ENCODE measurements around the gene GXYLT2. TPM values are rescaled to one million over a fixed set of nuclear protein-coding genes. Genes with fewer than 3 reads are reported as not detected.

GXYLT2 gene
- total and polyA plus RNA-seq, 4 experiments from 2014 or later, result not detected

DNA sequence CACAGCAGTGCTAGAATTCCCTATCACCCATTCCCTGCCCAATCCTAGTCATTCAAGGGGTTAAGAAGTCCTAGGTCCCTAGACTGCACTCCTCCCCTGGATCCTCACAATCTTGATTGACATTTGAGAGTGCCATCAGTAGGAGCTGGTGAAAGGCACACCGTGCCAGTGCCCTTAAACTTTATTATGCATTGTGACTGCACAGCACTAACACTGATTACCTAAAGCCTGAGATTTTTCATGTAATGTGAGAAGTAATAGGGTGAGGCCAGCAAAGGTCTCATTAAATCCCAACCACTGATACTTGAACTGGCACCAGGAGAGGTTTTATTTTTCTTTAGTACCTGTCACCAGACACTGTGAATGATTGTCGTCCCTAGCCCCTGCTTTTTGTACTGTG is 16.3 kb downstream of the GXYLT2 start:
- ChIA-PET CTCF (ENCODE audit: partially characterized antibody) (no interaction called here), POLR2A (ENCODE audit: partially characterized antibody) (no interaction called here)
- peaks cover 5 to 14% of the 10 kb centered on the region in 2 donors for H3K27me3 Mint-ChIP-seq
- intact Hi-C loops (cut with micrococcal nuclease), result no loop called here
- H3K9me3 Mint-ChIP-seq, result peaks cover 0 to 3% (median 0%) of the 10 kb centered on the region in 8 donors
- no peak overlapping the region for H3K27ac Mint-ChIP-seq
- H3K4me1 ChIP-seq (ENCODE audit: insufficient read depth, low read length), result no peaks in the 10 kb centered on the region
- H3K4me1 Mint-ChIP-seq, result no peaks in the 10 kb centered on the region
- no peak overlapping the region for H3K27ac ChIP-seq (ENCODE audit: low read depth, low read length)
- no peaks in the 10 kb centered on the region for H3K36me3 Mint-ChIP-seq
- H3K4me3 ChIP-seq (ENCODE audit: low read length in 2 of 2), result no peak overlapping the region
- no peaks in the 10 kb centered on the region for H3K36me3 ChIP-seq (ENCODE audit: insufficient read depth, low read length)
- H3K4me3 Mint-ChIP-seq, result no peak overlapping the region
- no peaks in the 10 kb centered on the region for H3K27me3 ChIP-seq (ENCODE audit: insufficient read depth, low read length)
- no peaks in the 10 kb centered on the region for H3K9me3 ChIP-seq (ENCODE audit: control insufficient read depth in 1 of 2, low read length in 2 of 2)
- no peak for DNase-seq

DNA sequence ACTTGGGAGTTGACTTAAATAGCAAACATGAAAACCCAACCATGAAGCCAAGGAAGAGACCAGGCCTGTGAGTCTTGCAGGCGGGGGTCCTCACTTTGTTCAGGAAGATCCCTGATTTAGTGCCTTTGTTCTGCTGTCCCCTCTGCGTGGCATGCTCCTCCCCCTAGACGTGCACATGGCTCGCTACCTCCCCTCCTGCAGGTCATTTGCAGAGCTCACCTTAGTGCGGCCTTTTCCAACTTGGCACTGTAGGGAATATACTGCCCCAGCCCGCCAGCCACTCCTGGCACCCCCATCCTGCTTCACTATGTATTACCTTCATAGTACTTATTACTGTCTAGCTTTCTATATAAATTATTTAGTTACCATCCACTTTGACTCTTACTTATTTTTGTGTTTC is 18.3 kb downstream of the GXYLT2 start:
- intact Hi-C loops (cut with micrococcal nuclease), result no loop called here
- Histone ChIP-seq H3K36me3 (ENCODE audit: insufficient read depth, low read length) (no peaks in the 10 kb centered on the region), H3K9me3 (ENCODE audit: control insufficient read depth in 1 of 2, low read length in 2 of 2) (no peaks in the 10 kb centered on the region), H3K4me1 (ENCODE audit: insufficient read depth, low read length) (no peaks in the 10 kb centered on the region), H3K4me3 (ENCODE audit: low read length in 2 of 2) (no peak overlapping the region), H3K27ac (ENCODE audit: low read depth, low read length) (no peak overlapping the region), H3K27me3 (ENCODE audit: insufficient read depth, low read length) (no peaks in the 10 kb centered on the region)
- Mint-ChIP-seq H3K27ac (no peak overlapping the region), H3K9me3 (peaks cover 0 to 3% (median 0%) of the 10 kb centered on the region in 8 donors), H3K27me3 (peaks cover 4 to 15% of the 10 kb centered on the region in 2 donors), H3K36me3 (no peaks in the 10 kb centered on the region), H3K4me3 (no peak overlapping the region), H3K4me1 (no peaks in the 10 kb centered on the region)
- CTCF ChIA-PET (ENCODE audit: partially characterized antibody), result no interaction called here
- no peak for DNase-seq
- POLR2A ChIA-PET (ENCODE audit: partially characterized antibody), result no interaction called here

DNA sequence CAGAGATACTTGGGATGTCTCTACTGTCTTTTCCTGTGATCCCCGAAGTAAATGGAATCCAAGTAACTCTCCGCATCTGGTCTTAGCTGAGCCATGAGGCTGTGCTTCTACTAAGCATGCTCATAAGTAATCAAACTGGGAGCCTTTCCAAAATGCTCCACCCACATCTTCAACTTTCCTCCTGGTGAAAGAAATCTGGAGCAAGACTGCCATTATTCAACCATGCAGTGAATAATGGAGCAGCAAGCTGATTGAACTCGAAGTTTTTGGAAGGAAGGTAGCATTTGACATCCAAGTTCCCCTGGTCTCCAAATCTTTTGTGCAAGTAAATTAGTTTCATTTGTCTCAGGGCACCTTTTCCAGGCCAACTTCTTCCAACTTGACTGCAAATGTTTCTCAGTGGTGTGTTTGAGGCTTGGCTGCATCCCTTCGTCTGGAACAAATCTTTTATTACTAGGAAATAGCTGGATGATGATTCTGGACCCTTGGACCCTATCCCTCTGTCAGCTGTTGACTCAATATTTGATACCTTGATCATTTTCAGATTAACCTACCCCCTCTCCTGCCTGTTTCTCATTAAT is 19.4 kb downstream of the GXYLT2 start:
- ChIA-PET CTCF (ENCODE audit: partially characterized antibody) (no interaction called here), POLR2A (ENCODE audit: partially characterized antibody) (no interaction called here)
- Mint-ChIP-seq H3K36me3 (no peaks in the 10 kb centered on the region), H3K9me3 (no peaks in the 10 kb centered on the region), H3K4me3 (no peak overlapping the region), H3K4me1 (no peaks in the 10 kb centered on the region), H3K27me3 (peaks cover 1 to 13% of the 10 kb centered on the region in 2 donors), H3K27ac (no peak overlapping the region)
- Histone ChIP-seq H3K4me1 (ENCODE audit: insufficient read depth, low read length) (no peaks in the 10 kb centered on the region), H3K4me3 (ENCODE audit: low read length in 2 of 2) (no peak overlapping the region), H3K36me3 (ENCODE audit: insufficient read depth, low read length) (no peaks in the 10 kb centered on the region), H3K27ac (ENCODE audit: low read depth, low read length) (no peak overlapping the region), H3K9me3 (ENCODE audit: control insufficient read depth in 1 of 2, low read length in 2 of 2) (no peaks in the 10 kb centered on the region), H3K27me3 (ENCODE audit: insufficient read depth, low read length) (no peaks in the 10 kb centered on the region)
- no peak for DNase-seq
- intact Hi-C loops (cut with micrococcal nuclease), result no loop called here

DNA sequence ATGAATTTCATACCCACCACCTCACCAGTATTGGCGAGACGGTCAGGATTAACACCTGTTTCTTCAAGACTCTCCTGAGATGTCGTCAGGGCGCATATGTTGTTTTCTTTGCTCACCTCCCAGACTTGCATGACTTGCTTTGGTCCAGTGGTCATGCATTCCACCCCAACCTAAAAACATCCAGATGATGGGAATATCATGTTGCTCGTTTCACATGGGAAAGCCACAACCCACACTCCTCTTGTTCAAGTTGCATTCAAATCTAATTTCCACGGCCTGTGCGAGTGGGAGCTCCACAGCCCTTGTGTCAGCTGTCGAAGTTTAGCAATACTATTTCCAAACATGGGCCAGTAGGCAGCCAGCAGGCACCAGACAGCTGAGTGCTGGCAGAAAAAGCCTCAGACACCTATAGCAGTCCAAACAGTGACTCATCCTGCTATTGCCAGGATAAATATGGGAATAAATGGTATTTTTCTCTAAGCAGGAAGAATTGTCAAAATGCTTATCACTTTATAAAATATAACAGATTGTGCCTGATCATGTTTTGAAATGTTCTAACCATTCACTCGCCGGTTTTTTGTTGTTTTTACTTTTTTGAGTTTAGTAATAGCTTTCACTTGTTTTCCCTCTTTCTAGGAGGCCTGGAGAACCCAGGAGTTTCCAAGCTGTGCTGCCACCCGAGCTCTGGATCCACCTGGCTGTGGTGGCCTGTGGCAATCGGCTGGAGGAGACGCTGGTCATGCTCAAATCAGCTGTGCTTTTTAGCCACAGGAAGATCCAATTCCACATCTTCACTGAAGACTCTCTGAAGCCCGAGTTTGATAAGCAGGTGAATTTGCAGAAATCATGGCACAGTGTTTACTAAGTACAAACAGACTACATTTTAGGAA is 20.1 kb downstream of the GXYLT2 start:
- no peak overlapping the region for H3K27ac Mint-ChIP-seq
- CTCF ChIA-PET (ENCODE audit: partially characterized antibody), result no interaction called here
- H3K36me3 Mint-ChIP-seq, result no peaks in the 10 kb centered on the region
- POLR2A ChIA-PET (ENCODE audit: partially characterized antibody), result no interaction called here
- H3K27me3 Mint-ChIP-seq, result peaks cover 0 to 13% of the 10 kb centered on the region in 2 donors
- no peaks in the 10 kb centered on the region for H3K4me1 Mint-ChIP-seq
- no peaks in the 10 kb centered on the region for H3K9me3 ChIP-seq (ENCODE audit: control insufficient read depth in 1 of 2, low read length in 2 of 2)
- intact Hi-C loops (cut with micrococcal nuclease), result no loop called here
- H3K4me1 ChIP-seq (ENCODE audit: insufficient read depth, low read length), result no peaks in the 10 kb centered on the region
- no peak overlapping the region for H3K27ac ChIP-seq (ENCODE audit: low read depth, low read length)
- no peak overlapping the region for H3K4me3 Mint-ChIP-seq
- H3K9me3 Mint-ChIP-seq, result no peaks in the 10 kb centered on the region
- no peak overlapping the region for H3K4me3 ChIP-seq (ENCODE audit: low read length in 2 of 2)
- no peak for DNase-seq
- no peaks in the 10 kb centered on the region for H3K27me3 ChIP-seq (ENCODE audit: insufficient read depth, low read length)
- H3K36me3 ChIP-seq (ENCODE audit: insufficient read depth, low read length), result no peaks in the 10 kb centered on the region

DNA sequence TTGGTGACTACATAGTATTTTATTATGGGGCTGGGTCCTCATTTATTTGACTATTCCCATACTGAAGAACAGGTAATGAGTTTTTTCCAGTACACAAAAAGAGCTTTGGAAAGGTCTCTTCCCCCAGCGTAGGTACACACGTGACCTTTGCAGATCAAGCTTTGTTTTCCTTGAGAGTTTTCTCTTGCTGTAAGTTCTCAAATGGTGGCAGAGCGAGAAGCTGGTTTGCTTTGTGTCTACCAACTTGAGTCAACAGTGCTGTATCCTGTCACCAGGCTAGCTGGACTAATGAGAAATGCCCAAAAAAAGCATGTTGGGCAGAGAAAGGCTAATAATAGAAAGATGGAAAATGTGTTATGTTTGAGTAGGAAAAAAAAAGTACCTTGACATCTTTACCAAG is 21.7 kb downstream of the GXYLT2 start:
- CTCF ChIA-PET (ENCODE audit: partially characterized antibody), result no interaction called here

DNA sequence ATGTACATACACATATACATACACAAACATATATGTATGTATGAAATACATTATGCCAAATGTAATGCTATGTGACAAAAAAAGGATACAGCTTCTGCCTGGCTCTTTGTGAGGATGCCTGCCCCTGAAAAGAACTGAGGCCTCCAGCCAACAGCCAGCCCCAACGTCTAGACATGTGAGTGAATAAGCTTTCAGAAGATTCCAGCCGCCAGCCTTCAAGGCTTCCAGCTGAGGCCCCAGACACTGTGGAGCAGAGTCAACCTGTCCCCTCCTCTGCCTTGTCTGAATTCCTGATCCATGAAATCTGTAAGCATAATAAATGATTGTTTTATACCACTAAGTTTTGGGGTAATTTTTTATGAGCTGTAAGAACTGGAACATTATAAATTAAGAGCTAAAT is 24.7 kb downstream of the GXYLT2 start:
- Mint-ChIP-seq H3K27me3 (peaks cover 1 to 9% of the 10 kb centered on the region in 2 donors), H3K4me1 (no peaks in the 10 kb centered on the region)
- intact Hi-C loops (cut with micrococcal nuclease), result no loop called here

More for the DNA sequence above, 21.7 kb downstream of the GXYLT2 start:
- Mint-ChIP-seq H3K36me3 (no peaks in the 10 kb centered on the region), H3K4me3 (no peak overlapping the region), H3K27me3 (peaks cover 0 to 7% of the 10 kb centered on the region in 2 donors), H3K4me1 (no peaks in the 10 kb centered on the region), H3K9me3 (no peaks in the 10 kb centered on the region), H3K27ac (no peak overlapping the region)
- no peaks in the 10 kb centered on the region for H3K27me3 ChIP-seq (ENCODE audit: insufficient read depth, low read length)
- H3K36me3 ChIP-seq (ENCODE audit: insufficient read depth, low read length), result no peaks in the 10 kb centered on the region
- intact Hi-C loops (cut with micrococcal nuclease), result no loop called here
- no peak overlapping the region for H3K27ac ChIP-seq (ENCODE audit: low read depth, low read length)
- H3K9me3 ChIP-seq (ENCODE audit: control insufficient read depth in 1 of 2, low read length in 2 of 2), result no peaks in the 10 kb centered on the region
- no peak for DNase-seq
- no peak overlapping the region for H3K4me3 ChIP-seq (ENCODE audit: low read length in 2 of 2)
- POLR2A ChIA-PET (ENCODE audit: partially characterized antibody), result no interaction called here
- no peaks in the 10 kb centered on the region for H3K4me1 ChIP-seq (ENCODE audit: insufficient read depth, low read length)

DNA sequence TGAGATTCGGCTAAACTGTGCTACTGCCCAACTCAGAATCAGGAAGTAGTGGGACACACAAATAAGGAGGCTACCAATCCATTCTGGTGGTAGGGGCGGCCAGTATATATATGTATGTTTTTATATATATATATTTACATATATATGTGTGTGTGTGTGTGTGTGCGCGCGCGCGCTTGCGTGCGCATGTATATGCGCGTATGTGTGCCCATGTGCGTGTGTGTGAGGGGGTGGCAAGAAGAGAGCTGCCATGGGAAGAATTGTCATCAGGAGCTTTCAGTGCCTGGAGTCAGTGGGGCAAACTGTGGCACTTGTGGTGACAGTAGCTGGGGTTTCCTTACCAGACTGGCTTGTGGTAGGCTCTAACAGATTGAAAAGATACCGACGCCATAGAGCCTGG is 26.5 kb downstream of the GXYLT2 start:
- POLR2A ChIA-PET (ENCODE audit: partially characterized antibody), result no interaction called here
- Histone ChIP-seq H3K27ac (ENCODE audit: low read depth, low read length) (no peak overlapping the region), H3K4me3 (ENCODE audit: low read length in 2 of 2) (no peak overlapping the region), H3K36me3 (ENCODE audit: insufficient read depth, low read length) (no peaks in the 10 kb centered on the region), H3K4me1 (ENCODE audit: insufficient read depth, low read length) (no peaks in the 10 kb centered on the region), H3K27me3 (ENCODE audit: insufficient read depth, low read length) (no peaks in the 10 kb centered on the region), H3K9me3 (ENCODE audit: control insufficient read depth in 1 of 2, low read length in 2 of 2) (no peaks in the 10 kb centered on the region)
- no peak for DNase-seq
- H3K36me3 Mint-ChIP-seq, result no peaks in the 10 kb centered on the region
- H3K27ac Mint-ChIP-seq, result no peak overlapping the region
- H3K4me1 Mint-ChIP-seq, result no peaks in the 10 kb centered on the region
- intact Hi-C loops (cut with micrococcal nuclease), result no loop called here
- no peaks in the 10 kb centered on the region for H3K9me3 Mint-ChIP-seq
- H3K4me3 Mint-ChIP-seq, result no peak overlapping the region
- peaks cover 1 to 11% of the 10 kb centered on the region in 2 donors for H3K27me3 Mint-ChIP-seq
- CTCF ChIA-PET (ENCODE audit: partially characterized antibody), result no interaction called here

More for the DNA sequence above, 24.7 kb downstream of the GXYLT2 start:
- Histone ChIP-seq H3K27me3 (ENCODE audit: insufficient read depth, low read length) (no peaks in the 10 kb centered on the region), H3K27ac (ENCODE audit: low read depth, low read length) (no peak overlapping the region), H3K4me3 (ENCODE audit: low read length in 2 of 2) (no peak overlapping the region), H3K4me1 (ENCODE audit: insufficient read depth, low read length) (no peaks in the 10 kb centered on the region), H3K9me3 (ENCODE audit: control insufficient read depth in 1 of 2, low read length in 2 of 2) (no peaks in the 10 kb centered on the region), H3K36me3 (ENCODE audit: insufficient read depth, low read length) (no peaks in the 10 kb centered on the region)
- no peak for DNase-seq
- no peak overlapping the region for H3K4me3 Mint-ChIP-seq
- no peaks in the 10 kb centered on the region for H3K9me3 Mint-ChIP-seq
- POLR2A ChIA-PET (ENCODE audit: partially characterized antibody), result no interaction called here
- H3K27ac Mint-ChIP-seq, result no peak overlapping the region
- H3K36me3 Mint-ChIP-seq, result no peaks in the 10 kb centered on the region
- CTCF ChIA-PET (ENCODE audit: partially characterized antibody), result no interaction called here

All from CD4-positive, alpha-beta memory T cell (primary cell).